Esophagus muscularis mucosa (tissue), 4 donors: ENCODE measurements around the gene C15orf61.

Experiments
- EP300 ChIP-seq: sonication (generic); formaldehyde crosslinking; IDR thresholded peaks from one replicate; pipeline ENCODE4 v1.6.1; 2017; ENCODE audit warnings: antibody characterized with exemption
- POLR2A ChIP-seq: fragments of 450-650 bp; IDR thresholded peaks from one replicate; pipeline ENCODE4 v1.6.1; 2017; ENCODE audit warnings: antibody characterized with exemption, moderate library complexity, mild to moderate bottlenecking, low read depth
- TF ChIP-seq, protein P1 (sequence below), 3 experiments: fragments of 200-600 bp in 2 of 3; fragments of 450-650 bp in 1 of 3; sonication (generic) in 2 of 3; IDR thresholded peaks; one replicate each; pipeline ENCODE4 v1.5.1; 2017 to 2019; ENCODE audit warnings: antibody characterized with exemption in 3 of 3, mild to moderate bottlenecking in 2 of 3, moderate library complexity in 1 of 3

DNA sequence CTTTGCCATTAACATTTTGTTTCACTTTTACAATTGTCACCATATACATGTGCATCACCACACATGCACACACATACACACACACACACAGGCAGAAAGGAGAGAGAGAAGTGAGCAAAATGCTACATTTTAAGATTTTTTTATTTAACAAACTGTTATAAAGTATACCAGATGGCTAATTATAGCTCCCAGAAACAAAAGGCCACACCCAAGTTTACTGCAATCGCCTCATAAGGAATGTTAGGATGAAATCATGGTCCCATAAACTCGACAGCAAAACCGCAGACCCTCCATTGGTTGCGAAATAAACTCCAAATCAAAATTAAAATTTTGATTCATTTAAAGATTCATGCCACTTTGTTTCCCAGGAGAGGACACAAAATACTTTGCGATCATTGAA, 16.1 kb upstream of the C15orf61 start:
- TF ChIP-seq, protein P1, sequence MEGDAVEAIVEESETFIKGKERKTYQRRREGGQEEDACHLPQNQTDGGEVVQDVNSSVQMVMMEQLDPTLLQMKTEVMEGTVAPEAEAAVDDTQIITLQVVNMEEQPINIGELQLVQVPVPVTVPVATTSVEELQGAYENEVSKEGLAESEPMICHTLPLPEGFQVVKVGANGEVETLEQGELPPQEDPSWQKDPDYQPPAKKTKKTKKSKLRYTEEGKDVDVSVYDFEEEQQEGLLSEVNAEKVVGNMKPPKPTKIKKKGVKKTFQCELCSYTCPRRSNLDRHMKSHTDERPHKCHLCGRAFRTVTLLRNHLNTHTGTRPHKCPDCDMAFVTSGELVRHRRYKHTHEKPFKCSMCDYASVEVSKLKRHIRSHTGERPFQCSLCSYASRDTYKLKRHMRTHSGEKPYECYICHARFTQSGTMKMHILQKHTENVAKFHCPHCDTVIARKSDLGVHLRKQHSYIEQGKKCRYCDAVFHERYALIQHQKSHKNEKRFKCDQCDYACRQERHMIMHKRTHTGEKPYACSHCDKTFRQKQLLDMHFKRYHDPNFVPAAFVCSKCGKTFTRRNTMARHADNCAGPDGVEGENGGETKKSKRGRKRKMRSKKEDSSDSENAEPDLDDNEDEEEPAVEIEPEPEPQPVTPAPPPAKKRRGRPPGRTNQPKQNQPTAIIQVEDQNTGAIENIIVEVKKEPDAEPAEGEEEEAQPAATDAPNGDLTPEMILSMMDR (IDR thresholded peaks at IDR 0.05): no peak
- no peak for TF ChIP-seq POLR2A
- TF ChIP-seq EP300: no peak
